HG03442 (cell line): Measurements from ENCODE around the gene CNTNAP1.

Experiments used
- ATAC-seq: cut with Tn5 transposase; IDR thresholded peaks from one replicate; pipeline ENCODE4 v1.9.1; 2021; ENCODE audit warnings: mild to moderate bottlenecking, moderate library complexity; ENCODE audit not compliant: unreplicated experiment

CNTNAP1 gene

GRCh38 chr17:42684929-42685556 lies 2.7 kb downstream of the CNTNAP1 start:
- ATAC-seq = no peak

- no peak for ATAC-seq
Measured at GRCh38 chr17:42685831-42686230, 3.5 kb downstream of the CNTNAP1 start.

GRCh38 chr17:42686520-42687128 lies 4.3 kb downstream of the CNTNAP1 start:
- no peak for ATAC-seq

GRCh38 chr17:42687707-42688320 lies 5.5 kb downstream of the CNTNAP1 start:
- no peak for ATAC-seq

- ATAC-seq = no peak
Measured at GRCh38 chr17:42690596-42690995, 8.3 kb downstream of the CNTNAP1 start.

GRCh38 chr17:42691021-42691545 lies 8.8 kb downstream of the CNTNAP1 start:
- no peak for ATAC-seq

- no peak for ATAC-seq
Measured at GRCh38 chr17:42692489-42692888, 10.2 kb downstream of the CNTNAP1 start.

GRCh38 chr17:42694524-42694923 lies 12.2 kb downstream of the CNTNAP1 start:
- no peak for ATAC-seq

- ATAC-seq = no peak
Measured at GRCh38 chr17:42695500-42695899, 13.2 kb downstream of the CNTNAP1 start.

- no peak for ATAC-seq
Measured at GRCh38 chr17:42697108-42697811, 14.9 kb downstream of the CNTNAP1 start.

GRCh38 chr17:42698736-42699414 lies 16.5 kb downstream of the CNTNAP1 start:
- no peak for ATAC-seq

- no peak for ATAC-seq
Measured at GRCh38 chr17:42699415-42699740, 17.0 kb downstream of the CNTNAP1 start.

- no peak for ATAC-seq
Measured at GRCh38 chr17:42700586-42701289, 18.4 kb downstream of the CNTNAP1 start.

- ATAC-seq = no peak
Measured at GRCh38 chr17:42702446-42702845, 20.1 kb downstream of the CNTNAP1 start.

- ATAC-seq = peak; percentile 6
Measured at GRCh38 chr17:42704490-42704836, 22.1 kb downstream of the CNTNAP1 start.

- peak; percentile 77 for ATAC-seq
Measured at GRCh38 chr17:42704837-42705494, 22.6 kb downstream of the CNTNAP1 start.

- no peak for ATAC-seq
Measured at GRCh38 chr17:42706732-42707131, 24.4 kb downstream of the CNTNAP1 start.

- no peak for ATAC-seq
Measured at GRCh38 chr17:42708588-42708987, 26.3 kb downstream of the CNTNAP1 start.

- ATAC-seq = no peak
Measured at GRCh38 chr17:42709561-42709960, 27.2 kb downstream of the CNTNAP1 start.

- no peak for ATAC-seq
Measured at GRCh38 chr17:42720996-42721583, 38.8 kb downstream of the CNTNAP1 start.
